ENCODE measurements around the gene FBXL15.

DNA sequence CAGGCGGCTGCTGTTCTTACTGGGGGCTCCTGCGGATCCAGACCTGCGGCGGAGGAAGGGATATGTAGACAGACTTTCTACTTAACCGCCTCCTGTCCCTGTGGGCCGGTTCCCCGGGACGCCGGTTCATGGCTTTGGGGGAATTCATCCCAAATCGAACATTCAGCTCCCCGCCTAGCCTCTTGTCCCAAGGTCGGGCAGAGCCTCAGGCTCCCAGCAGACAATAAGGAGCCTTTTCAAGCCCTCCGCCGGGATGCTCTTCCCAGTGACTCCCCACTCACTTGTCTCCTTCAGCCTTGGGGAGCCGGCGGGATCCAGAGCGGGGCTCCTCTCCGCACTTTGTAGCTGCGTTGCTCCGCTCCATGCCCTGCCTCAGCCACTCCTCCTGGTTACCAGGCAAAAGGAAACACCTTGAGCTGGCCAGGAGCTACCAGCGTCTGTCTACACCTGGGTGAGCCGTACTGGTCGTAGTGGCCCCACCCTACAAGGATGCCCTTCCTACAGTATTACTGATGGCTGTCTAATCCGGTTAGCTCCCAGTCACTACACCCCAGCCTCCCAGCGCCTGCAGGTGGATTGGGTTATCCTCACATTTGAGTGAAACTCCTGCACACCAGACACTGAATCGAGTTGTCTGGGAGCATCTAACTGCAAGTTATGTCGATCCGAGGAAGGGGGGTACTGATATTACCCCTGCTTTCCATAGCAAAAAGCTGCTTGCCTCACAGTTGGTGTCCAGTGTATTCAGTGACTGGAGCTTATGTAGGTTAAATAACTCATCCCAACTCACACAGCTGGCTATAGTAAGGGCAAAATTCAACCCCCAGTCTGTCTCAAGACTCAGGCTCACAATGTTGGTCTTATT, 30.7 kb downstream of the FBXL15 start, which contains the start of gene C10orf95:
- TF ChIP-seq, protein P1, sequence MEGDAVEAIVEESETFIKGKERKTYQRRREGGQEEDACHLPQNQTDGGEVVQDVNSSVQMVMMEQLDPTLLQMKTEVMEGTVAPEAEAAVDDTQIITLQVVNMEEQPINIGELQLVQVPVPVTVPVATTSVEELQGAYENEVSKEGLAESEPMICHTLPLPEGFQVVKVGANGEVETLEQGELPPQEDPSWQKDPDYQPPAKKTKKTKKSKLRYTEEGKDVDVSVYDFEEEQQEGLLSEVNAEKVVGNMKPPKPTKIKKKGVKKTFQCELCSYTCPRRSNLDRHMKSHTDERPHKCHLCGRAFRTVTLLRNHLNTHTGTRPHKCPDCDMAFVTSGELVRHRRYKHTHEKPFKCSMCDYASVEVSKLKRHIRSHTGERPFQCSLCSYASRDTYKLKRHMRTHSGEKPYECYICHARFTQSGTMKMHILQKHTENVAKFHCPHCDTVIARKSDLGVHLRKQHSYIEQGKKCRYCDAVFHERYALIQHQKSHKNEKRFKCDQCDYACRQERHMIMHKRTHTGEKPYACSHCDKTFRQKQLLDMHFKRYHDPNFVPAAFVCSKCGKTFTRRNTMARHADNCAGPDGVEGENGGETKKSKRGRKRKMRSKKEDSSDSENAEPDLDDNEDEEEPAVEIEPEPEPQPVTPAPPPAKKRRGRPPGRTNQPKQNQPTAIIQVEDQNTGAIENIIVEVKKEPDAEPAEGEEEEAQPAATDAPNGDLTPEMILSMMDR (IDR thresholded peaks at IDR 0.05), result no peak
- TF ChIP-seq POLR2A (IDR thresholded peaks at IDR 0.05), result no peak
